Body of pancreas (tissue), 4 donors: ENCODE results near the gene TTLL11.

Source experiments
- POLR2A ChIP-seq, 3 donors: fragments of 450-650 bp; IDR thresholded peaks; one replicate each; pipeline ENCODE4 v1.6.1; 2016; ENCODE audit warnings: antibody characterized with exemption in 3 of 3, mild to moderate bottlenecking in 2 of 3
- TF ChIP-seq, protein P1 (sequence below), 7 experiments: fragments of 450-650 bp in 4 of 7; fragments of 200-600 bp in 3 of 7; sonication (generic) in 3 of 7; IDR thresholded peaks; one replicate each; pipeline ENCODE4 v1.5.1; 2016 to 2019; ENCODE audit warnings: antibody characterized with exemption in 7 of 7

DNA sequence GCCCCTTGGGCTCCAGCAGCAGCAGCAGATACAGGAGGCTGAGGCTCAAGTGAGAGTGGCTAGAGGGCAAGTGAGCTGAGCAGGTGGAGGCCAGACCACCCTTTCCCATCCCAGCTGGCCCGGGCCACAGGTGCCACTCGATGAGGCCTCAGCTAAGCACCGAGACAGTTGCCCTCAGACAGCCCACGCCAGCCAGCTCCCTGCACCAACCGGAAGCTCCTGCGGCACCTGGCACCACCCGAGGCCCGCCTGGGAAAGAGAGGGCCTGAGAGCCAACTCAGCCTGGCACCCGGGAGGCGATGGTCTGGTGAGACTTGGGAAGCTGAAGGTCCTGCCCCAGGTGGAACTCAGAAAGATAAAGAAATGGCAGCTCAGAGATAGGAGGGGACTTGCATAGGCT, 28.3 kb upstream of the TTLL11 start:
- TF ChIP-seq, protein P1, sequence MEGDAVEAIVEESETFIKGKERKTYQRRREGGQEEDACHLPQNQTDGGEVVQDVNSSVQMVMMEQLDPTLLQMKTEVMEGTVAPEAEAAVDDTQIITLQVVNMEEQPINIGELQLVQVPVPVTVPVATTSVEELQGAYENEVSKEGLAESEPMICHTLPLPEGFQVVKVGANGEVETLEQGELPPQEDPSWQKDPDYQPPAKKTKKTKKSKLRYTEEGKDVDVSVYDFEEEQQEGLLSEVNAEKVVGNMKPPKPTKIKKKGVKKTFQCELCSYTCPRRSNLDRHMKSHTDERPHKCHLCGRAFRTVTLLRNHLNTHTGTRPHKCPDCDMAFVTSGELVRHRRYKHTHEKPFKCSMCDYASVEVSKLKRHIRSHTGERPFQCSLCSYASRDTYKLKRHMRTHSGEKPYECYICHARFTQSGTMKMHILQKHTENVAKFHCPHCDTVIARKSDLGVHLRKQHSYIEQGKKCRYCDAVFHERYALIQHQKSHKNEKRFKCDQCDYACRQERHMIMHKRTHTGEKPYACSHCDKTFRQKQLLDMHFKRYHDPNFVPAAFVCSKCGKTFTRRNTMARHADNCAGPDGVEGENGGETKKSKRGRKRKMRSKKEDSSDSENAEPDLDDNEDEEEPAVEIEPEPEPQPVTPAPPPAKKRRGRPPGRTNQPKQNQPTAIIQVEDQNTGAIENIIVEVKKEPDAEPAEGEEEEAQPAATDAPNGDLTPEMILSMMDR (IDR thresholded peaks at IDR 0.05) = no peak
- no peak for TF ChIP-seq POLR2A (IDR thresholded peaks at IDR 0.05)
